Colon (tissue), 2 donors: ENCODE measurements around the gene FRMD4A.

ENCODE experiments used
- FAIRE-seq: peaks from 2 replicates; lab custom pipeline; 2012; peaks lifted over from hg19 to GRCh38; lab: Jason Lieb, UNC
- donor health status: control.
- donor health status: control.

The FRMD4A gene

GRCh38 chr10:13671904-13672303, 658.8 kb downstream of the FRMD4A start:
- no peak for FAIRE-seq

DNA sequence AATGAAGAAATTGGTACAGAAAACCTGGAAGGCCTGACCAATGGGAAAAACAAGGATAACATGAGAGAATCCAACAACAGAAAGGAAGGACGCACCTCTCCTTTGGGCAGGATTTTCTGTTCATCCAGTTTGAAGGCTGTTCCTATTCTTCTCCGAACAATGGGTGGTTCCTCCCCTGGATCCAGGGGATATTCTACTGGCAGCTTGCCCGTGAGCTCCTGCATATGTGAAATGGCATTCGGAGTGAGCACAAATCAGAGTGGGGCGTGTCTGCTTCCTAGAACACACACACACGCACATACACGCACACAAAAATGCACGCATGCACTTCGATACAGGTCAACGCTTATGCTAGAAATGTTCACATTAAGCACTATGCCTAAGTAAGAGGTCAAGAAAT, 660.4 kb downstream of the FRMD4A start:
- no peak for FAIRE-seq

DNA sequence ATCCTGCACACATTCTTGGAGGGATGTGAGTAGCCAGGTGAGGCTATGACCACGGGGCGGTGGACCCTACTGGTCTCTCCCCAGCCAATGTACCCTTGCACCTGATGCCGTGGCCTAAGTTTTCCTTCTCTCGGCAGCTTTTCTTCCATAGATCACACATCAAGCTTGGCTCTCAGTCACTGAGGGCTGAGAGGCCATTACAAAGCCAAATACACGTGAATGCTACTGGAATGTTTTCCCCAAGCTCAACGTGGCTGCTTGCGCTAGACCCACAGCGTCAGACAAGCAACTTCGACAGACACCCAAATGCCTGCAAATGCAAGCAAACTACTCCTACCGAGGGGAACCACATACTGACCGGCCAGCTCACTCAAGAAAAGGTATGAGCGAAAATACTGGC, 660.8 kb downstream of the FRMD4A start:
- FAIRE-seq: no peak

- FAIRE-seq: no peak
These were observed 661.4 kb downstream of the FRMD4A start for GRCh38 chr10:13669182-13669855.

DNA sequence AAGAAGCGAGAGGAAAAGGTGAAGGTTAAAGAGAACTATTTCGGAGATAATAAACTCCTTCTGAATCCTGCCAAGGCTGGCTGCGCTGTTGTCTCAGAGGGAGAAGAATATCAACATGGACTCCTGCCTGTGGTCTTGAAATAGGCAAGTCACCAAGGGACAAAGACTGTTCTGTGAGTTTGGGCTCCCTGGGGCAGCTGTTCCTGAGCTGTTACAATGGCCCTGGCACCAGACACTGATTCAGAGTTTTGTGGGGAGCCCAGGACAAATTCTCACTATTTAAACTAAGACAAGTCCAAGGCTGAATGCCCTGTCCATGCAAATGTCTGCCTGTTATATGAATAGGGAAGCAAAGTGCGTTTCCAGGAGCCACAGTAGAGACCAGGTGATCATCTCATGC, 662.6 kb downstream of the FRMD4A start:
- FAIRE-seq: no peak

- no peak for FAIRE-seq
These were observed 665.0 kb downstream of the FRMD4A start for GRCh38 chr10:13665516-13666262.

DNA sequence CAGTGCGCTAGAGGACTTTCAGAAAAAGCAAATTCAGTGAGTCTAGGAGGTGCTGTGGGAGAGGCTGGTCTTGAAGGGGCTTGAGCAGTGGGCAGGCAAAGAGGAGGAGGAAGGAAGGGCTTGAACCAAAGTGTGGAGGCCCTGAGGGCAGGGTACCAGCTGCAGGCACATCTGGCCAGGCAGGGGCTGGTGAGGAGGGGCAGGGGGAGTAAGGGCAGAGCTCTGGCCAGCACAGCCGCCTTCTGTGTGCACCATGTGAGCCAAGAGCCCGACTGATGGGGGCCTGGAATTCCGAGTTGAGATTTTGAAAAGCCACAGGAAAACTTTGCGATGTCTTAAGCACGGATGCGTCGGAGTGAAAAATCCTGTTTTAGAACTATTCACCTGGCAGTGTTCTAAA, 669.5 kb downstream of the FRMD4A start:
- no peak for FAIRE-seq

DNA sequence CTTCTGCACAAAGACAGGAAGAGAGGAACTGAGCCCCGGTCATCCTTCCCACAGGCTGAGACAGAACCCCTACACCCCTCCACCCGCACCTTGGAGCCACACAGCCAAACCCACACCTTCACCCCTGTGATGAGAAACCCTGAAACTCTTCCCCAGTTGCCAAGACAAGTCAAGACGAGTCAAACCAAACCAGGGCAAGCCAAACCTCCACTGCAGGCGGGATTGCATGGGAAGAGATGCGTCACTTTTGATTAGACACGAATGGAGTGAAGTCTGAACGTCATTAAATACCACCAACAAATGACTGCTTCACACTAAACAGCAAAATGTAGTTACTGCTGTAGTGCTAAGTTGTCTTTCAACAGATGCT, 670.2 kb downstream of the FRMD4A start:
- FAIRE-seq: no peak

GRCh38 chr10:13659887-13660550, 670.7 kb downstream of the FRMD4A start:
- FAIRE-seq: no peak

- FAIRE-seq: no peak
These were observed 671.6 kb downstream of the FRMD4A start for GRCh38 chr10:13658871-13659685.

DNA sequence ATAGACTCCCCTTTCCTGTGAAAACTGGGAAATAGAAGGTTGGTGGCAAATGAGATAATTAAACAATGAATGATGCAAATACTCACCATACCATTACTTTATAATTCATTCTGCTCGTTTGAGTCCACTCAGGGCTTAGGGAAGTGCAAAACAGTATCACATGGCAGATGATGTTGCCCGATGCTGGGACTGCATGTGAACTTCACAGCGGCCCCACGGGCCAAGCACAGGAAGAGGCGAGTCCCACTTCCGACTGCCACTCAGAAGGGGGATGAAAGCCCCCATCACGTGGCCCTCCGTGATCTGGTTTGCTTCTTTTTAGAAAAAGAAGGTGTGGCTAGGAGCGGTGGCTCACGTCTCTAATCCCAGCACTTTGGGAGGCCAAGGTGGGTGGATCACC, 672.5 kb downstream of the FRMD4A start:
- FAIRE-seq: no peak

DNA sequence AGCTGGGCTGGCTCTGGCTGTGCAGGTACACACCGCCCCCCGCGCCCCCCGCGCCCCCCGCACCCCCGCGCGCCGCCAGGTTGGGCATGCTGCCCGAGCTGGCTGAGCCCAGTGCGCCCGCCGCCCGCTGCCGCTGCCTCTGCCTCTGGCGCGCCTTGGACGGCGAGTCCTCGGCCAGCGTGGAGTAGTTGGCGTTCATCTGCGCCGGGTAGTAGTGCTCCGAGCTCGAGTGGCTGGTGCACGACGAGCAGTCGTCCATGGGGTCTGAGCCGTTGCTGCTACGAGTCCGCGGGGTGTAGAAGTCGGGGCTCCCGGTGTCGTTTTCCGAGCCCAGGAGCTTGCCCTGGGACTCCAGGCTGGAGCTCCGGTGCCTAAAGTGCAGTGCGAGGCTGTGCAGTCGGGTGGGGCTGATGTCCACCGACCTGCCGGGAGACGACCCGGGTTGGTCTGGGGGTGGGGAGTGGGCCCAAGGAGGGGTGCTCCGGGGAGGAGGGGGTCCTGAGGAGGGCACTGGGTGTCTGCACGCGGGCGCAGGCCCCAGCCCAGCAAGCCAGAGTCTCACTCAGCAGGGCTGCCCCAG, 673.5 kb downstream of the FRMD4A start:
- FAIRE-seq: no peak

DNA sequence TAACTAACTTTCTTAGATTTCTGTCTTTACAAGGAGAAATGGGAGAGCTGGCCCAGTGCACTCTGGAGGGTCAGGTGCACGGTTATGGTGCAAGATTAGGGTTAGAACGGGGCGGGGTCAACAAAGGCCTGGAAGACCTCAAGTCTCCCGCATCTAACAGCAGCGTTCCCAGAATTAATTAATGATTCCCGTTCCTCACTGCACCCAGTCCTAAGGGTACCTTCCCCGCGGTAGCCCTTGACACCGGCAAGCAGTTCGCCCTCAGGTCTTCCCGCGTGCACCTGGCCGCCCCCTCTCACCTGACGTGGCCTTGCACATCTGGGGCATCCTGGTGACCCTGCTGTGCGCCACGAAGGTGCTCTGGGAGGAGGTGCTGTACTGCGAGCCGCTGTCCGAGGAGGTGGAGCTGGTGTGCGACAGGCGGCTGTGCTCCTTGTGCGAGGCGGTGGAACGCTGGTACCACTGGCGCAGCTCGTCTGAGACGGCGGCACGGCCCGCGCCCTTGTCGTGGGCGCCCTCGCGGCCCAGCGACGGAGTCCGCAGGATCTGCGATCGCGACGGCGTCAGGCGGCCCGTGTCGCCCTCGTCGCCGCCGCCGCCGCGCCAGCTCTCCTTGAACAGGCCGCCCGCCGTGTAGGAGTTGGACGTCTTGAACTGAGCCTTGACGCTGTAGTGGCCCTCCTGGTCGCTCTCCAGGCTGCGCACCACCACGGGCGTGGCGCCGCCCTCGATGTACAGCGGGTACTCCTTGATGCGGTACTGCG, 674.2 kb downstream of the FRMD4A start:
- no peak for FAIRE-seq

DNA sequence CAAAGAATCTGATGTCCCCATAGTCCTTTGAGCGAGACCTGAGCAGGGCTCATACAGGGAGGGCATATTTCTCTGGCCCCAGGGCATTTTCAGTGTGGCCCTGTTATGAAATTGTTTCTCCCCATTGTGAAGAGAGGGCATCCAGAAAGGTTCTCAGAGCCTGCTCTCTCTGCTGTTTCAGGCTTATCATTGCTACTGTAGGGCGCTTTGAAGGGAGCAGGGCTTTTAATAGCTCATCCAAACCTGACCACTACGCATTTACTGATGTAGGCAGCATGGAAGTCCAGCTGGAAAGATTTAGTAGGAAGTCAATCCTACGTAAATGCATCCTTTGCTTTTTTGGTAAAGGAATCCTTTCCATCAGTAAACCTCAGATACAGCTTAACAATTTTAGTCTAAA, 675.9 kb downstream of the FRMD4A start:
- no peak for FAIRE-seq

GRCh38 chr10:13654118-13654830, 676.5 kb downstream of the FRMD4A start:
- no peak for FAIRE-seq

DNA sequence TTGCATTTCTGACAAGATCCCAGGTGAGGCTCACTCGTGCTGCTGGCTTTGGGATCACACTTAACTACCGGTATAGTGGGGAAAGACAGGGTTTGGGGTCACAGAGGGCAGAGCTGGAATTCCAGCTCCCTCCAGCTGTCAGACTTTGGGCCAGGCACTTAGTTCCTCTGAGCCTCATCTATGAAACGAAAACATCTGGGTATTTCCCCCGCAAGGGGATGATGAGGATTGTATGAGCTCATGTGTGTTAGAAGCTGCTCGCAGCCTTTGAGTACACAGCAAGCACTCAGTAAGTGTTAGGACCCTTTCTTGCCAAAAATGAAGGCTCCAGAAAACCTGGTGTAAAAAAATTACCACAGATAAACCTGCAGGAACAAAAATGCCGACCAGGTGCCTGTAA, 677.9 kb downstream of the FRMD4A start:
- FAIRE-seq: no peak

DNA sequence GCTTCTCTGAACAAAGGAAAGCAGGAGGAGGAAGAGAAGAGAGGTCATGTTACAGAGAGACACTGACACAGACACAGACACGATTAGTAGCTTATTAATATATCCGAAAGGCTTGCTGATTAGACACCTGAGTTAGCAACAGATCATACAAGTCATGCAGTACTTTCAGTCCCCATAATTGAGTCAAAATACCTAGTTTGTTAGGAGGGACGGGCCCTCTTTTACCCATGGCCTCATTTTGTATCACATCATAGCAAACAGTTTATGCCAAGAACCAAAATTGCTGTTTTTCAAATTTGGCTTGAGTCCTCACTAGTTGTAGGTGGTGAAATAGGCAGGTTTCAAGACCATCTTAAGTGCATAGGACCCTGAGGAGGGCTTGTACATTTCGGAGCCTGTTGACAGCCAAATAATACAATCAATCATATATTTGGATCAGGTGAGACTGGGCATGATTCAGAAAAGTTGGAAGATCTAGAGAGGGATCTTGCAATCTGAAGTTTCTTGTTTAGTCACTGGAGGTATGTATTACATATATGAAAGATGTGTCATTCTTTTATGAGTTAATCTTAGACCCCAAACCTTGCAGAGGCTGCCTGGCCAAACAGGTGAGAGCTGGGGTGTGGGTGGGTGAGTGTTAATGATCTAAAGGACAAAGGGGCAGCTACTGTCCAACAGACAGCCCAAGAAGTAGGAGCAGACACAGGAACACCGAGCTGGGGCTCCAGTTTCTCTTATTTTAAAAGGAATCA, 678.6 kb downstream of the FRMD4A start:
- no peak for FAIRE-seq

GRCh38 chr10:13650961-13651360, 679.8 kb downstream of the FRMD4A start:
- FAIRE-seq: no peak

GRCh38 chr10:13649844-13650520, 680.7 kb downstream of the FRMD4A start:
- FAIRE-seq: no peak
